HepG2 (cell line): ENCODE measurements around the gene WDR11. TPM values are rescaled to one million over a fixed set of nuclear protein-coding genes. Genes with fewer than 3 reads are reported as not detected.

Experiments used
- ATAC-seq: fragments of 200-7000 bp; cut with Tn5 transposase; 3 replicates; pipeline ENCODE4 v1.9.1; 2020; ENCODE audit warnings: mild to moderate bottlenecking, moderate library complexity
- BruUV-seq: library from RNA; stranded (reverse); fragments of 400-500 nt; replicated peaks from 2 replicates; lab custom pipeline; 2021; lab: Mats Ljungman, UMichigan
- CTCF ChIA-PET: fragments of 300-600 bp; formaldehyde crosslinking; extraction: SDS; loops from one replicate; lab custom pipeline; 2021; ENCODE audit warnings: low total read pairs, inconsistent platforms, low intra/inter-chr PET ratio; lab: Yijun Ruan, JAX
- POLR2A ChIA-PET: fragments of 350-600 bp; sonication (Branson Sonifier 250); formaldehyde crosslinking; loops from one replicate; lab custom pipeline; 2020; ENCODE audit warnings: antibody characterized with exemption, inconsistent platforms; lab: Yijun Ruan, JAX
- DNase-seq: peaks from one replicate; pipeline ENCODE4 v3.0.0-alpha.2; 2015; ENCODE audit warnings: low spot score
- FAIRE-seq: peaks from 3 replicates; lab custom pipeline; 2011; peaks lifted over from hg19 to GRCh38; lab: Jason Lieb, UNC
- H2AFZ ChIP-seq: one replicate; pipeline ENCODE4 v1.6.1; 2011; ENCODE audit warnings: low read length, inconsistent platforms
- H3K27ac ChIP-seq: fragments of 300-600 bp; 3 replicates; pipeline ENCODE4 v1.8.0; 2011; ENCODE audit warnings: mixed run types, mild to moderate bottlenecking, mixed read lengths, low read length, inconsistent platforms; ENCODE audit not compliant: insufficient read depth; ENCODE audit errors: extremely low read length
- H3K27me3 ChIP-seq, 2 experiments: fragments of 200-600 bp in 1 of 2; 2 replicates in 1 of 2; 3 replicates in 1 of 2; pipeline versions ENCODE4 v1.6.0 to v1.8.0; 2011; ENCODE audit warnings: low read length in 2 of 2, mild to moderate bottlenecking in 2 of 2, moderate library complexity in 2 of 2, inconsistent platforms in 1 of 2; ENCODE audit not compliant: insufficient read depth in 2 of 2, control insufficient read depth in 1 of 2
- H3K36me3 ChIP-seq, 2 experiments: fragments of 200-600 bp in 1 of 2; replicated peaks in 1 of 2; 2 replicates in 1 of 2; 3 replicates in 1 of 2; pipeline versions ENCODE4 v1.5.1 to v1.8.0; 2011; ENCODE audit warnings: low read length in 2 of 2, inconsistent platforms in 1 of 2; ENCODE audit not compliant: insufficient read depth in 2 of 2, control insufficient read depth in 1 of 2
- H3K4me1 ChIP-seq: 2 replicates; pipeline ENCODE4 v1.5.1; 2012; ENCODE audit warnings: low read length, inconsistent platforms; ENCODE audit not compliant: insufficient read depth
- H3K4me2 ChIP-seq: 2 replicates; pipeline ENCODE4 v1.6.0; 2011; ENCODE audit warnings: low read depth, low read length, inconsistent platforms
- H3K4me3 ChIP-seq, 3 experiments: fragments of 200-600 bp in 1 of 3; sonication (generic), shearing (Covaris generic) in 1 of 3; replicated peaks in 1 of 3; 2 replicates each; pipeline ENCODE4 v1.5.1; 2011 to 2016; ENCODE audit warnings: low read length in 3 of 3, inconsistent platforms in 2 of 3, low read depth in 2 of 3, mild to moderate bottlenecking in 2 of 3, control low read depth in 1 of 3, mixed read lengths in 1 of 3; ENCODE audit not compliant: insufficient read depth in 1 of 3
- H3K79me2 ChIP-seq: one replicate; pipeline ENCODE4 v1.6.1; 2011; ENCODE audit warnings: low read length, inconsistent platforms; ENCODE audit not compliant: insufficient read depth
- H3K9ac ChIP-seq: 2 replicates; pipeline ENCODE4 v1.6.0; 2011; ENCODE audit warnings: mild to moderate bottlenecking, low read depth, low read length, inconsistent platforms; ENCODE audit not compliant: insufficient read depth
- H3K9me3 ChIP-seq: 2 replicates; pipeline ENCODE4 v1.5.1; 2012; ENCODE audit warnings: mild to moderate bottlenecking, low read length
- H4K20me1 ChIP-seq: 2 replicates; pipeline ENCODE4 v1.6.0; 2011; ENCODE audit warnings: inconsistent platforms, mild to moderate bottlenecking, low read length, moderate library complexity; ENCODE audit not compliant: insufficient read depth
- ATF1 ChIP-seq: IDR thresholded peaks from 2 replicates; pipeline ENCODE4 v1.6.1; 2016; ENCODE audit warnings: mild to moderate bottlenecking, control low read depth
- ESRRA ChIP-seq: sonication (generic); formaldehyde crosslinking; IDR thresholded peaks from 2 replicates; pipeline ENCODE4 v1.5.1; 2020; ENCODE audit warnings: mild to moderate bottlenecking, low read depth, missing genetic modification reagents
- FOXK2 ChIP-seq: fragments of 450-650 bp; IDR thresholded peaks from 2 replicates; pipeline ENCODE4 v1.6.1; 2016
- GPN1 ChIP-seq: sonication (generic); formaldehyde crosslinking; IDR thresholded peaks from 2 replicates; pipeline ENCODE4 v1.5.1; 2020; ENCODE audit warnings: missing genetic modification reagents, borderline replicate concordance
- JUN ChIP-seq: sonication (generic); formaldehyde crosslinking; IDR thresholded peaks from 2 replicates; pipeline ENCODE4 v1.4.0; 2020; ENCODE audit warnings: mild to moderate bottlenecking, missing genetic modification reagents
- KDM5B ChIP-seq: sonication (generic); formaldehyde crosslinking; IDR thresholded peaks from 2 replicates; pipeline ENCODE4 v1.4.0; 2020; ENCODE audit warnings: missing genetic modification reagents, mild to moderate bottlenecking, borderline replicate concordance
- NR2F2 ChIP-seq: IDR thresholded peaks from 2 replicates; pipeline ENCODE4 v1.6.1; 2012; ENCODE audit warnings: low read depth, inconsistent platforms, borderline replicate concordance
- NRL ChIP-seq: sonication (generic); formaldehyde crosslinking; IDR thresholded peaks from 2 replicates; pipeline ENCODE4 v1.5.0; 2020; ENCODE audit warnings: missing genetic modification reagents, mild to moderate bottlenecking, moderate library complexity, borderline replicate concordance
- RFX5 ChIP-seq: IDR thresholded peaks from 2 replicates; pipeline ENCODE4 v1.6.1; 2011; ENCODE audit warnings: low read depth, low read length, improper control_type of control experiment
- SIN3B ChIP-seq: fragments of 150-350 bp; IDR thresholded peaks from 2 replicates; pipeline ENCODE4 v1.6.1; 2014; ENCODE audit warnings: low read length
- SRF ChIP-seq: IDR thresholded peaks from 2 replicates; pipeline ENCODE4 v1.6.1; 2011; ENCODE audit warnings: mild to moderate bottlenecking, low read depth, low read length, moderate library complexity
- WGBS: methylation state at CpG from one replicate; pipeline ENCODE4 v1.1.6; 2017; ENCODE audit warnings: low lambda C conversion rate; 5-methylcytosine and 5-hydroxymethylcytosine counted together
- in situ Hi-C: cut with HindIII; loops from 2 replicates; pipeline ENCODE4 v1.10.0; 2017; ENCODE audit warnings: low pct_unique_long_range_greater_than_20kb; ENCODE audit not compliant: extremely low pct_ligation_motif_present
- intact Hi-C: fragments of 100-400 bp; cut with micrococcal nuclease; formaldehyde crosslinking; loops from one replicate; pipeline ENCODE4 v1.10.0; 2022; ENCODE audit not compliant: unreplicated experiment
- polyA plus RNA-seq, 8 experiments: library from polyadenylated mRNA; depleted of rRNA in 3 of 8; stranded (reverse) in 7 of 8; unstranded in 1 of 8; fragments of >200 nt; fragmentation: Illumina TruSeq in 4 of 8; extraction: Trizol in 4 of 8; gene quantifications; 2 replicates each; pipeline versions ENCODE4 v1.2.1 to v1.2.3, GENCODE V29; 2011 to 2016; ENCODE audit warnings: low read depth in 4 of 8, missing spikeins in 1 of 8, mixed read lengths in 1 of 8; ENCODE audit not compliant: insufficient read depth in 1 of 8
- total RNA-seq, 5 experiments: library from RNA; depleted of rRNA; stranded (reverse); fragments of >200 nt; fragmentation: Illumina TruSeq; extraction: Trizol; gene quantifications; 2 replicates each; pipeline ENCODE4 v1.2.3, GENCODE V29; 2016; ENCODE audit warnings: low read depth in 1 of 5
- TF ChIP-seq, protein P1 (sequence below): IDR thresholded peaks from 2 replicates; pipeline ENCODE4 v1.6.1; 2018; ENCODE audit warnings: missing genetic modification reagents, mild to moderate bottlenecking, missing compliant biosample characterization
- TF ChIP-seq, protein P2 (sequence below), 2 experiments: sonication (generic) in 1 of 2; formaldehyde crosslinking in 1 of 2; IDR thresholded peaks; 2 replicates each; pipeline versions ENCODE4 v1.4.0 to v1.6.1; 2016 to 2020; ENCODE audit warnings: borderline replicate concordance in 1 of 2, low read depth in 1 of 2, mild to moderate bottlenecking in 1 of 2, missing genetic modification reagents in 1 of 2
- TF ChIP-seq, protein P3 (sequence below): sonication (generic); formaldehyde crosslinking; IDR thresholded peaks from 2 replicates; pipeline ENCODE4 v1.5.0; 2020; ENCODE audit warnings: missing genetic modification reagents

WDR11 gene
- total and polyA plus RNA-seq, 2 of the 13 experiments (the other 11 are each of a cell fraction or from before 2014, with no cell fraction given), result 38.0 to 45.2 TPM

DNA sequence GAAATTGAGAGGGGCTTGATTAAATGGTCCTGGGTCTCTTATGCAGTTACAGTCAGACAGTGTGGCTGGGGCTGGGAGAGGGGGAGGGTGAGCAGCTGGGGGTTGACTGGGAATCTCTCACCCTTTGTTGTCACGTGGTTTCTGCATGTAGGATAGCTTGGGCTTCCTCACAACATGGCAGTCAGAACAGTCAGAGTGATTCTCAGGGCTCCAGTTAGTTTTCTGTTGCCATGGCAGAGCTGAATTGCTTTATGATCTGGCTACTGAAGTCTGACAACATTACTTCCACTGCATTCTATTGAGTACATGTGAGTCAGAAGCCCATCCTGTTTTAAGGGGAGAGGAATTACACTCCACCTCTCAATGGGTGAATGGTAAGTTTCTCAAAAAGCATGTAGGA lies 102.7 kb downstream of the WDR11 start:
- peaks cover 0 to 11% of the 10 kb centered on the region in 2 experiments; a peak in 3 of 5 replicates for H3K27me3 ChIP-seq
- TF ChIP-seq ESRRA (CRISPR knock-in tag) (no peak), SRF (no peak), KDM5B (no peak), GPN1 (no peak), ATF1 (CRISPR knock-in tag) (no peak), SIN3B (no peak), NR2F2 (no peak), NRL (no peak), RFX5 (no peak), JUN (no peak), FOXK2 (no peak)
- TF ChIP-seq, protein P1, sequence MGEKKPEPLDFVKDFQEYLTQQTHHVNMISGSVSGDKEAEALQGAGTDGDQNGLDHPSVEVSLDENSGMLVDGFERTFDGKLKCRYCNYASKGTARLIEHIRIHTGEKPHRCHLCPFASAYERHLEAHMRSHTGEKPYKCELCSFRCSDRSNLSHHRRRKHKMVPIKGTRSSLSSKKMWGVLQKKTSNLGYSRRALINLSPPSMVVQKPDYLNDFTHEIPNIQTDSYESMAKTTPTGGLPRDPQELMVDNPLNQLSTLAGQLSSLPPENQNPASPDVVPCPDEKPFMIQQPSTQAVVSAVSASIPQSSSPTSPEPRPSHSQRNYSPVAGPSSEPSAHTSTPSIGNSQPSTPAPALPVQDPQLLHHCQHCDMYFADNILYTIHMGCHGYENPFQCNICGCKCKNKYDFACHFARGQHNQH (CRISPR knock-in tag), result no peak
- TF ChIP-seq, protein P2, sequence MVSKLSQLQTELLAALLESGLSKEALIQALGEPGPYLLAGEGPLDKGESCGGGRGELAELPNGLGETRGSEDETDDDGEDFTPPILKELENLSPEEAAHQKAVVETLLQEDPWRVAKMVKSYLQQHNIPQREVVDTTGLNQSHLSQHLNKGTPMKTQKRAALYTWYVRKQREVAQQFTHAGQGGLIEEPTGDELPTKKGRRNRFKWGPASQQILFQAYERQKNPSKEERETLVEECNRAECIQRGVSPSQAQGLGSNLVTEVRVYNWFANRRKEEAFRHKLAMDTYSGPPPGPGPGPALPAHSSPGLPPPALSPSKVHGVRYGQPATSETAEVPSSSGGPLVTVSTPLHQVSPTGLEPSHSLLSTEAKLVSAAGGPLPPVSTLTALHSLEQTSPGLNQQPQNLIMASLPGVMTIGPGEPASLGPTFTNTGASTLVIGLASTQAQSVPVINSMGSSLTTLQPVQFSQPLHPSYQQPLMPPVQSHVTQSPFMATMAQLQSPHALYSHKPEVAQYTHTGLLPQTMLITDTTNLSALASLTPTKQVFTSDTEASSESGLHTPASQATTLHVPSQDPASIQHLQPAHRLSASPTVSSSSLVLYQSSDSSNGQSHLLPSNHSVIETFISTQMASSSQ (IDR thresholded peaks at IDR 0.05; ENCODE audit: low read depth), result no peak
- TF ChIP-seq, protein P2 (CRISPR knock-in tag; IDR thresholded peaks at IDR 0.05; ENCODE audit: borderline replicate concordance), result no peak
- TF ChIP-seq, protein P3, sequence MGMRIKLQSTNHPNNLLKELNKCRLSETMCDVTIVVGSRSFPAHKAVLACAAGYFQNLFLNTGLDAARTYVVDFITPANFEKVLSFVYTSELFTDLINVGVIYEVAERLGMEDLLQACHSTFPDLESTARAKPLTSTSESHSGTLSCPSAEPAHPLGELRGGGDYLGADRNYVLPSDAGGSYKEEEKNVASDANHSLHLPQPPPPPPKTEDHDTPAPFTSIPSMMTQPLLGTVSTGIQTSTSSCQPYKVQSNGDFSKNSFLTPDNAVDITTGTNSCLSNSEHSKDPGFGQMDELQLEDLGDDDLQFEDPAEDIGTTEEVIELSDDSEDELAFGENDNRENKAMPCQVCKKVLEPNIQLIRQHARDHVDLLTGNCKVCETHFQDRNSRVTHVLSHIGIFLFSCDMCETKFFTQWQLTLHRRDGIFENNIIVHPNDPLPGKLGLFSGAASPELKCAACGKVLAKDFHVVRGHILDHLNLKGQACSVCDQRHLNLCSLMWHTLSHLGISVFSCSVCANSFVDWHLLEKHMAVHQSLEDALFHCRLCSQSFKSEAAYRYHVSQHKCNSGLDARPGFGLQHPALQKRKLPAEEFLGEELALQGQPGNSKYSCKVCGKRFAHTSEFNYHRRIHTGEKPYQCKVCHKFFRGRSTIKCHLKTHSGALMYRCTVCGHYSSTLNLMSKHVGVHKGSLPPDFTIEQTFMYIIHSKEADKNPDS (CRISPR knock-in tag), result no peak
- DNase-seq (no peak), FAIRE-seq (no peak), ATAC-seq (no peak)
- H3K27ac ChIP-seq, result no peak overlapping the region
- POLR2A ChIA-PET, result no interaction called here
- H4K20me1 ChIP-seq, result no peaks in the 10 kb centered on the region
- no peaks in the 10 kb centered on the region for H3K4me1 ChIP-seq
- no peaks in the 10 kb centered on the region for H3K9me3 ChIP-seq
- no peaks in the 10 kb centered on the region for H3K79me2 ChIP-seq
- CTCF ChIA-PET, result no interaction called here
- no peak overlapping the region for H2AFZ ChIP-seq
- no peak overlapping the region for H3K4me2 ChIP-seq
- BruUV-seq, result no TSS peak
- intact Hi-C loops, result no loop called here
- no peak overlapping the region for H3K4me3 ChIP-seq
- in situ Hi-C loops, result no loop called here
- WGBS, result no CpG with 5 or more reads among the region's 1 CpG
- H3K9ac ChIP-seq, result no peak overlapping the region
- H3K36me3 ChIP-seq, result no peaks in the 10 kb centered on the region
